HCT116 (cell line): ENCODE data around the gene THEM4. TPM values are rescaled to one million over a fixed set of nuclear protein-coding genes. Genes with fewer than 3 reads are reported as not detected.

Experiments
- ATAC-seq: fragments of 200-7000 bp; cut with Tn5 transposase; 2 replicates; pipeline ENCODE4 v1.9.1; 2020; ENCODE audit warnings: mild to moderate bottlenecking, moderate library complexity
- BruUV-seq: library from RNA; stranded (reverse); fragments of 400-500 nt; replicated peaks from 2 replicates; lab custom pipeline; 2021; lab: Mats Ljungman, UMichigan
- CTCF ChIA-PET: fragments of 300-600 bp; sonication (Branson Sonifier 250); formaldehyde crosslinking; loops from one replicate; lab custom pipeline; 2021; ENCODE audit warnings: antibody characterized with exemption; lab: Charles Lee
- POLR2A ChIA-PET: fragments of 300-600, 350-600 bp; sonication (Branson Sonifier 250); formaldehyde crosslinking; loops from one replicate; lab custom pipeline; 2021; ENCODE audit warnings: antibody characterized with exemption; lab: Charles Lee
- RAD21 ChIA-PET, 2 experiments: fragments of 300-600 bp; sonication (Branson Sonifier 250); formaldehyde crosslinking; loops; one replicate each; lab custom pipeline; 2023; ENCODE audit warnings: low total read pairs in 2 of 2; ENCODE audit not compliant: uncharacterized antibody in 2 of 2, unreplicated experiment in 2 of 2, low non-redundant PET in 1 of 2; lab: Charles Lee
- DNase-seq: peaks from one replicate; pipeline ENCODE4 v3.0.0-alpha.2; 2010; ENCODE audit warnings: low read depth, low spot score
- H2AFZ ChIP-seq: fragments of 200-600 bp; shearing (Covaris generic), sonication (generic); 2 replicates; pipeline ENCODE4 v1.6.1; 2017; ENCODE audit warnings: low read depth, mixed run types, mixed read lengths, antibody characterized with exemption, low read length; ENCODE audit not compliant: poor library complexity, severe bottlenecking
- H3K27ac ChIP-seq: 2 replicates; pipeline ENCODE4 v1.5.1; 2012; ENCODE audit warnings: low read depth, low read length
- H3K27me3 ChIP-seq: fragments of 200-600 bp; sonication (generic); 2 replicates; pipeline ENCODE4 v1.6.1; 2016; ENCODE audit warnings: mixed run types, low read length, mixed read lengths; ENCODE audit not compliant: insufficient read depth
- H3K36me3 ChIP-seq, 2 experiments: fragments of 200-500 bp in 1 of 2; fragments of 200-600 bp in 1 of 2; sonication (Bioruptor generic) in 1 of 2; sonication (generic) in 1 of 2; 2 replicates each; pipeline versions ENCODE4 v1.5.1 to v1.6.1; 2014 to 2016; ENCODE audit warnings: low read length in 2 of 2, inconsistent platforms in 1 of 2, mixed read lengths in 1 of 2, mixed run types in 1 of 2; ENCODE audit not compliant: insufficient read depth in 2 of 2, control insufficient read depth in 1 of 2
- H3K4me1 ChIP-seq, 2 experiments: fragments of 200-600 bp in 1 of 2; sonication (generic) in 1 of 2; 2 replicates each; pipeline versions ENCODE4 v1.5.1 to v1.6.1; 2012 to 2017; ENCODE audit warnings: low read length in 2 of 2, inconsistent platforms in 1 of 2, mild to moderate bottlenecking in 1 of 2, mixed read lengths in 1 of 2, mixed run types in 1 of 2, moderate library complexity in 1 of 2; ENCODE audit not compliant: insufficient read depth in 2 of 2, control insufficient read depth in 1 of 2
- H3K4me2 ChIP-seq: fragments of 200-600 bp; sonication (generic); 2 replicates; pipeline ENCODE4 v1.6.1; 2017; ENCODE audit warnings: mixed run types, low read length, mixed read lengths
- H3K4me3 ChIP-seq, 2 experiments: fragments of 200-600 bp in 1 of 2; sonication (generic) in 1 of 2; replicated peaks in 1 of 2; 2 replicates each; pipeline ENCODE4 v1.5.1; 2011 to 2016; ENCODE audit warnings: low read length in 2 of 2, control low read depth in 1 of 2, low read depth in 1 of 2, mild to moderate bottlenecking in 1 of 2, mixed read lengths in 1 of 2, mixed run types in 1 of 2
- H3K79me2 ChIP-seq: fragments of 200-600 bp; sonication (generic); 2 replicates; pipeline ENCODE4 v1.6.1; 2017; ENCODE audit warnings: mild to moderate bottlenecking, mixed run types, low read length, moderate library complexity, mixed read lengths; ENCODE audit not compliant: insufficient read depth
- H3K9ac ChIP-seq: fragments of 200-600 bp; sonication (generic); 2 replicates; pipeline ENCODE4 v1.6.1; 2016; ENCODE audit warnings: low read length, mixed read lengths
- H3K9me2 ChIP-seq: fragments of 200-600 bp; sonication (generic), shearing (Covaris generic); 2 replicates; pipeline ENCODE4 v1.6.1; 2017; ENCODE audit warnings: mixed run types, mild to moderate bottlenecking, moderate library complexity; ENCODE audit not compliant: insufficient read depth
- H3K9me3 ChIP-seq, 2 experiments: fragments of 200-500 bp in 1 of 2; fragments of 200-600 bp in 1 of 2; sonication (Bioruptor generic) in 1 of 2; sonication (generic) in 1 of 2; 2 replicates each; pipeline ENCODE4 v1.6.1; 2014 to 2017; ENCODE audit warnings: low read length in 2 of 2, mixed read lengths in 2 of 2, inconsistent platforms in 1 of 2, low read depth in 1 of 2, mild to moderate bottlenecking in 1 of 2, mixed run types in 1 of 2, moderate library complexity in 1 of 2; ENCODE audit not compliant: control insufficient read depth in 1 of 2, insufficient read depth in 1 of 2
- H4K20me1 ChIP-seq: fragments of 200-600 bp; sonication (generic), shearing (Covaris generic); 2 replicates; pipeline ENCODE4 v1.6.1; 2017; ENCODE audit warnings: mixed run types, mild to moderate bottlenecking, moderate library complexity; ENCODE audit not compliant: insufficient read depth
- ATF3 ChIP-seq: IDR thresholded peaks from 2 replicates; pipeline ENCODE4 v1.6.1; 2012
- CTCF ChIP-seq, 3 experiments: fragments of 200-600 bp in 1 of 3; sonication (generic) in 1 of 3; IDR thresholded peaks in 2 of 3; conservative IDR thresholded peaks in 1 of 3; 2 replicates each; pipeline ENCODE4 v1.5.1; 2012 to 2017; ENCODE audit warnings: low read depth in 2 of 3, low read length in 2 of 3, antibody characterized with exemption in 1 of 3, borderline replicate concordance in 1 of 3, control low read depth in 1 of 3, mild to moderate bottlenecking in 1 of 3, mixed read lengths in 1 of 3, mixed run types in 1 of 3, moderate library complexity in 1 of 3; ENCODE audit not compliant: insufficient read depth in 1 of 3
- EGR1 ChIP-seq: IDR thresholded peaks from 2 replicates; pipeline ENCODE4 v1.6.1; 2012; ENCODE audit warnings: low read depth
- EZH2phosphoT487 ChIP-seq: fragments of 200-600 bp; IDR thresholded peaks from 2 replicates; pipeline ENCODE4 v1.6.1; 2018; ENCODE audit warnings: antibody characterized with exemption, borderline replicate concordance
- POLR2A ChIP-seq: IDR thresholded peaks from 2 replicates; pipeline ENCODE4 v1.7.0; 2011; ENCODE audit warnings: borderline replicate concordance; ENCODE audit not compliant: insufficient read depth, insufficient read length; ENCODE audit errors: extremely low read depth
- SP1 ChIP-seq: IDR thresholded peaks from 2 replicates; pipeline ENCODE4 v1.6.1; 2012; ENCODE audit warnings: low read depth
- SRF ChIP-seq: IDR thresholded peaks from 2 replicates; pipeline ENCODE4 v1.6.1; 2012; ENCODE audit warnings: low read depth
- TCF7L2 ChIP-seq: IDR thresholded peaks from 2 replicates; pipeline ENCODE4 v1.7.0; 2011; ENCODE audit warnings: borderline replicate concordance, inconsistent platforms; ENCODE audit not compliant: insufficient read depth, insufficient read length; ENCODE audit errors: extremely low read depth
- YY1 ChIP-seq: IDR thresholded peaks from 2 replicates; pipeline ENCODE4 v1.6.1; 2011; ENCODE audit warnings: low read length, low read depth, moderate library complexity, mild to moderate bottlenecking; ENCODE audit not compliant: insufficient replicate concordance; ENCODE audit errors: extremely low read depth
- intact Hi-C: fragments of 100-400 bp; cut with micrococcal nuclease; formaldehyde crosslinking; loops from 2 replicates; pipeline ENCODE4 v1.10.0; 2022
- total RNA-seq: library from RNA; stranded (reverse); gene quantifications from one replicate; pipeline ENCODE4 v1.2.1, GENCODE V29; 2021; ENCODE audit not compliant: unreplicated experiment
- TF ChIP-seq, protein P1 (sequence below): IDR thresholded peaks from 2 replicates; pipeline ENCODE4 v1.6.1; 2012

The THEM4 gene
- total RNA-seq, 1 experiment from 2014 or later: 17.0 TPM

GRCh38 chr1:151833172-151833900, 76.0 kb downstream of the THEM4 start:
- Histone ChIP-seq H2AFZ (no peak overlapping the region), H3K9me3 (no peaks in the 10 kb centered on the region), H3K27ac (no peak overlapping the region), H3K4me1 (peaks cover 17 to 57% of the 10 kb centered on the region in 2 experiments), H3K4me3 (no peak overlapping the region), H3K9ac (no peak overlapping the region), H3K9me2 (no peaks in the 10 kb centered on the region), H3K36me3 (no peaks in the 10 kb centered on the region), H3K4me2 (no peak overlapping the region), H4K20me1 (no peaks in the 10 kb centered on the region), H3K27me3 (no peaks in the 10 kb centered on the region)
- ATAC-seq (no peak), DNase-seq (no peak)
- no TSS peak for BruUV-seq
- ChIA-PET CTCF (no interaction called here), RAD21 (no interaction called here), POLR2A (no interaction called here)
- TF ChIP-seq EZH2phosphoT487 (no peak), EGR1 (no peak), YY1 (no peak), SP1 (no peak), CTCF (IDR thresholded peaks at IDR 0.05 in 2 of 3, conservative IDR thresholded peaks at IDR 0.05 in 1 of 3; ENCODE audit: borderline replicate concordance in 1 of 3, insufficient read depth in 1 of 3, low read depth in 2 of 3, low read length in 2 of 3) (no peak), ATF3 (no peak), POLR2A (no peak), SRF (no peak), TCF7L2 (no peak)
- TF ChIP-seq, protein P1, sequence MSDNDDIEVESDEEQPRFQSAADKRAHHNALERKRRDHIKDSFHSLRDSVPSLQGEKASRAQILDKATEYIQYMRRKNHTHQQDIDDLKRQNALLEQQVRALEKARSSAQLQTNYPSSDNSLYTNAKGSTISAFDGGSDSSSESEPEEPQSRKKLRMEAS: no peak
- TF ChIP-seq, all 23 proteins: peak for 0
- H3K79me2 ChIP-seq: no peaks in the 10 kb centered on the region
- intact Hi-C loops: no loop called here
